ENCODE data around the gene TSSK6.

Gene TSSK6

GRCh38 chr19:19526581-19527370 is 11.4 kb upstream of the TSSK6 start:
- H3K4me1 ChIP-seq (ENCODE audit: control insufficient read depth, low read depth, low read length): no peaks in the 10 kb centered on the region
- peaks cover 19% of the 10 kb centered on the region for H3K36me3 ChIP-seq (ENCODE audit: control insufficient read depth, low read depth, low read length)
- H3K4me3 ChIP-seq (ENCODE audit: low read length): no peak overlapping the region
- H3K9me3 ChIP-seq (ENCODE audit: control insufficient read depth, low read depth, low read length): no peaks in the 10 kb centered on the region
- H3K27ac ChIP-seq (ENCODE audit: low read length): no peak overlapping the region
- no peaks in the 10 kb centered on the region for H3K27me3 ChIP-seq (ENCODE audit: control insufficient read depth, insufficient read depth, low read length)
- no peak overlapping the region for H3K9ac ChIP-seq (ENCODE audit: low read length)

GRCh38 chr19:19525611-19526380 is 10.4 kb upstream of the TSSK6 start:
- H3K27me3 ChIP-seq (ENCODE audit: control insufficient read depth, insufficient read depth, low read length): no peaks in the 10 kb centered on the region
- H3K9me3 ChIP-seq (ENCODE audit: control insufficient read depth, low read depth, low read length): no peaks in the 10 kb centered on the region
- no peak overlapping the region for H3K27ac ChIP-seq (ENCODE audit: low read length)
- H3K9ac ChIP-seq (ENCODE audit: low read length): no peak overlapping the region
- no peaks in the 10 kb centered on the region for H3K4me1 ChIP-seq (ENCODE audit: control insufficient read depth, low read depth, low read length)
- no peak overlapping the region for H3K4me3 ChIP-seq (ENCODE audit: low read length)
- peaks cover 22% of the 10 kb centered on the region for H3K36me3 ChIP-seq (ENCODE audit: control insufficient read depth, low read depth, low read length)

- no peaks in the 10 kb centered on the region for H3K4me1 ChIP-seq (ENCODE audit: control insufficient read depth, low read depth, low read length)
- H3K27me3 ChIP-seq (ENCODE audit: control insufficient read depth, insufficient read depth, low read length): no peaks in the 10 kb centered on the region
- H3K27ac ChIP-seq (ENCODE audit: low read length): no peak overlapping the region
- H3K4me3 ChIP-seq (ENCODE audit: low read length): no peak overlapping the region
- H3K9ac ChIP-seq (ENCODE audit: low read length): no peak overlapping the region
- H3K36me3 ChIP-seq (ENCODE audit: control insufficient read depth, low read depth, low read length): peaks cover 26% of the 10 kb centered on the region
- no peaks in the 10 kb centered on the region for H3K9me3 ChIP-seq (ENCODE audit: control insufficient read depth, low read depth, low read length)
Observed at GRCh38 chr19:19524053-19524452, 8.7 kb upstream of the TSSK6 start.

DNA sequence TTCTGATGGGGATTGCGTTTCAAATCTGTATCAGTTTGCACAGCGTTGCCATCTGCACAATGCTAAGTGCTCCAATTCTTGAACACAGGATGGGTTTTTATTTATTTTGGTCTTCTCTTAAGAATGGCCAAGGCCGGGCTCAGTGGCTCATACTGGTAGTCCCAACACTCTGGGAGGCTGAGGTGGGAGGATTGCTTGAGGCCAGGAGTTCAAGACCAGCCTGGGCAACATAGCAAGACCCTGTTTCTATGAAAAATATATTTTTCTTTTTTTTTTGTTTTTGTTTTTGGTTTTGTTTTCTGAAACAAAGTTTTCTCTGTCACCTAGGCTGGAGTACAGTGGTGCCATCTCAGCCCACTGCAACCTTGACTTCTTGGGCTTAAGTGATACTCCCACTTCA is 7.8 kb upstream of the TSSK6 start:
- peaks cover 25% of the 10 kb centered on the region for H3K36me3 ChIP-seq (ENCODE audit: control insufficient read depth, low read depth, low read length)
- H3K4me1 ChIP-seq (ENCODE audit: control insufficient read depth, low read depth, low read length): no peaks in the 10 kb centered on the region
- H3K4me3 ChIP-seq (ENCODE audit: low read length): no peak overlapping the region
- H3K27ac ChIP-seq (ENCODE audit: low read length): no peak overlapping the region
- H3K9me3 ChIP-seq (ENCODE audit: control insufficient read depth, low read depth, low read length): no peaks in the 10 kb centered on the region
- no peaks in the 10 kb centered on the region for H3K27me3 ChIP-seq (ENCODE audit: control insufficient read depth, insufficient read depth, low read length)
- H3K9ac ChIP-seq (ENCODE audit: low read length): no peak overlapping the region

DNA sequence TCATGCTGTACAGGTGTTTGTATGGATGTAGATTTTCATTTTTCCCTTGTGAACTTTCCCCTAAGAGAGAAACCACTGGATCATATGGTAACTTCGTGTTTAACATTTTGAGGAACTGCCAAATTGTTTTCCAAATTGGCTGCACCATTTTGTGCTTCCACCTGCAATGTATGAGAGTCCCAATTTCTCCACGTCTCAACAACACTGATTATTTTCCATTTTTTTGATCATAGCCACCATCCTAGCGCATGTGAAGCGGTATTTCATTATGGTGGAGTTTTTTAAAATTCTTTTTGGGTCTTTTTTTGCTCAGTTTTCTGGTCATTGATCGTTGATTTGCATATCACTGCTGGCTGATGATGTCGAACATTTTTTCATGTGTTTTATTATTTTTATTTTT is 5.6 kb upstream of the TSSK6 start:
- Histone ChIP-seq H3K4me3 (ENCODE audit: low read length) (no peak overlapping the region), H3K9me3 (ENCODE audit: control insufficient read depth, low read depth, low read length) (no peaks in the 10 kb centered on the region), H3K27me3 (ENCODE audit: control insufficient read depth, insufficient read depth, low read length) (no peaks in the 10 kb centered on the region), H3K27ac (ENCODE audit: low read length) (no peak overlapping the region), H3K36me3 (ENCODE audit: control insufficient read depth, low read depth, low read length) (peaks cover 15% of the 10 kb centered on the region), H3K4me1 (ENCODE audit: control insufficient read depth, low read depth, low read length) (no peaks in the 10 kb centered on the region), H3K9ac (ENCODE audit: low read length) (no peak overlapping the region)

GRCh38 chr19:19517235-19517619 is 1.9 kb upstream of the TSSK6 start:
- Histone ChIP-seq H3K27ac (ENCODE audit: low read length) (no peak overlapping the region), H3K9ac (ENCODE audit: low read length) (no peak overlapping the region), H3K4me3 (ENCODE audit: low read length) (peak overlapping the region; percentile 98)

GRCh38 chr19:19515642-19516519 is 533 bp upstream of the TSSK6 start, which contains the start of gene NDUFA13:
Gene NDUFA13 (plus strand): TSS chr19:19516225. CDS start chr19:19516239, 14 bp downstream.
- Histone ChIP-seq H3K4me3 (ENCODE audit: low read length) (peak within 1 kb of the TSS; percentile 98), H3K36me3 (ENCODE audit: control insufficient read depth, low read depth, low read length) (peaks cover 4% of the 10 kb centered on the region), H3K9ac (ENCODE audit: low read length) (peak within 1 kb of the TSS; percentile 83), H3K27me3 (ENCODE audit: control insufficient read depth, insufficient read depth, low read length) (no peaks in the 10 kb centered on the region), H3K9me3 (ENCODE audit: control insufficient read depth, low read depth, low read length) (no peaks in the 10 kb centered on the region), H3K4me1 (ENCODE audit: control insufficient read depth, low read depth, low read length) (no peaks in the 10 kb centered on the region), H3K27ac (ENCODE audit: low read length) (peak within 1 kb of the TSS; percentile 53)

More at GRCh38 chr19:19517235-19517619, 1.9 kb upstream of the TSSK6 start:
- no peaks in the 10 kb centered on the region for H3K9me3 ChIP-seq (ENCODE audit: control insufficient read depth, low read depth, low read length)
- no peaks in the 10 kb centered on the region for H3K4me1 ChIP-seq (ENCODE audit: control insufficient read depth, low read depth, low read length)
- no peaks in the 10 kb centered on the region for H3K27me3 ChIP-seq (ENCODE audit: control insufficient read depth, insufficient read depth, low read length)
- peaks cover 7% of the 10 kb centered on the region for H3K36me3 ChIP-seq (ENCODE audit: control insufficient read depth, low read depth, low read length)

GRCh38 chr19:19514215-19514657 is 1.1 kb downstream of the TSSK6 start:
- H3K9ac ChIP-seq (ENCODE audit: low read length): no peak overlapping the region
- H3K36me3 ChIP-seq (ENCODE audit: control insufficient read depth, low read depth, low read length): no peaks in the 10 kb centered on the region
- H3K9me3 ChIP-seq (ENCODE audit: control insufficient read depth, low read depth, low read length): no peaks in the 10 kb centered on the region
- no peaks in the 10 kb centered on the region for H3K4me1 ChIP-seq (ENCODE audit: control insufficient read depth, low read depth, low read length)
- no peak overlapping the region for H3K4me3 ChIP-seq (ENCODE audit: low read length)
- no peaks in the 10 kb centered on the region for H3K27me3 ChIP-seq (ENCODE audit: control insufficient read depth, insufficient read depth, low read length)
- no peak overlapping the region for H3K27ac ChIP-seq (ENCODE audit: low read length)

DNA sequence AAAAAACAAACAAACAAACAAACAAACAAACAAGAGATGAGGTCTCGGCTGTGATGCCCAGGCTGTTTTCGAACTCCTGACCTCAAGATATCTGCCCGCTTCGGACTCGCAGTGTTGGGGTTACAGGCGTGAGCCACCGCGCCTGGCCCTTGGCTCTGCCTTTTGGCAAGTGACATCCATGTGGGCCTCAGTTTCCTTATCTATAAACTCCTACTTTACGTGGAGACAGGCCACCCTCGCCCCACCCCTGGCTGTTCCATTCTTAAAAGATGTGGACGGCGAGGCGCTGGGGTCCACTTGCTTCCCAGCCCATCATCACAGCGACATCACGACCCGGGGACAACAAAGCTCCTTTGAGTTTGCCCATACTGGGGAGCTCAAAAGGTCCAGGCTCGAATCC is 1.7 kb downstream of the TSSK6 start:
- no peak overlapping the region for H3K9ac ChIP-seq (ENCODE audit: low read length)
- no peak overlapping the region for H3K4me3 ChIP-seq (ENCODE audit: low read length)
- no peak overlapping the region for H3K27ac ChIP-seq (ENCODE audit: low read length)
- H3K9me3 ChIP-seq (ENCODE audit: control insufficient read depth, low read depth, low read length): no peaks in the 10 kb centered on the region
- H3K4me1 ChIP-seq (ENCODE audit: control insufficient read depth, low read depth, low read length): no peaks in the 10 kb centered on the region
- no peaks in the 10 kb centered on the region for H3K36me3 ChIP-seq (ENCODE audit: control insufficient read depth, low read depth, low read length)
- H3K27me3 ChIP-seq (ENCODE audit: control insufficient read depth, insufficient read depth, low read length): no peaks in the 10 kb centered on the region

GRCh38 chr19:19510432-19510831 is 4.9 kb downstream of the TSSK6 start:
- Histone ChIP-seq H3K36me3 (ENCODE audit: control insufficient read depth, low read depth, low read length) (peaks cover 7% of the 10 kb centered on the region), H3K4me3 (ENCODE audit: low read length) (no peak overlapping the region), H3K27ac (ENCODE audit: low read length) (no peak overlapping the region), H3K9me3 (ENCODE audit: control insufficient read depth, low read depth, low read length) (no peaks in the 10 kb centered on the region), H3K4me1 (ENCODE audit: control insufficient read depth, low read depth, low read length) (no peaks in the 10 kb centered on the region), H3K27me3 (ENCODE audit: control insufficient read depth, insufficient read depth, low read length) (no peaks in the 10 kb centered on the region), H3K9ac (ENCODE audit: low read length) (no peak overlapping the region)

DNA sequence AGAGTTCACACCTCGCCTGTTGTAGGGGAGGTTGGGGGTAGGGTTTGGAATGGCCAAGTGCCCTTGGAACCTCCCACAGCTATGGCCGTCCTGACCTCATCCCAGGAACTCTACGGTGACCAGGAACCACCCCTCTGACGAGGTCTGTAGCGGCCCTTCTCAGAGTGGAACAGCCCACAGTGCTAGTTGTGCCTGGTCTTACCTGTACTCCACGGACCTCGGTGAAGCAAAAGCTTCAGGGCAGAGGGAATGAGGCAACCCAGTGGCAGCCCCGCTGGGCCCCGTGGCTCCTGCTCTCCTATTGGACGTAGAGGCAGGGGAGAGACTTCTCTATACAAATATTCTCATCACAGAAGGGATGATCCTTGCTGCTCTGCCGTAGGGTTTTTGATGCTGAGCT is 7.1 kb downstream of the TSSK6 start:
- Histone ChIP-seq H3K9ac (ENCODE audit: low read length) (no peak overlapping the region), H3K4me3 (ENCODE audit: low read length) (no peak overlapping the region), H3K27me3 (ENCODE audit: control insufficient read depth, insufficient read depth, low read length) (no peaks in the 10 kb centered on the region), H3K9me3 (ENCODE audit: control insufficient read depth, low read depth, low read length) (no peaks in the 10 kb centered on the region), H3K4me1 (ENCODE audit: control insufficient read depth, low read depth, low read length) (no peaks in the 10 kb centered on the region), H3K36me3 (ENCODE audit: control insufficient read depth, low read depth, low read length) (peaks cover 27% of the 10 kb centered on the region), H3K27ac (ENCODE audit: low read length) (no peak overlapping the region)
